SK-N-SH treated with all-trans-retinoic acid at 6 μM for 48 hours (cell line): ENCODE results near the gene OR51B4.

ENCODE experiments used
- ATAC-seq: fragments of 200-7000 bp; cut with Tn5 transposase; 3 replicates; pipeline ENCODE4 v1.9.1; 2020; ENCODE audit warnings: mild to moderate bottlenecking, moderate library complexity
- ARNTL ChIP-seq: fragments of 450-650 bp; formaldehyde crosslinking; IDR thresholded peaks from 2 replicates; pipeline ENCODE4 v1.5.0; 2020; ENCODE audit warnings: low read depth, mild to moderate bottlenecking, moderate library complexity, borderline replicate concordance
- BACH2 ChIP-seq: fragments of 250-450 bp; sonication (Bioruptor Pico); IDR thresholded peaks from 2 replicates; pipeline ENCODE4 v1.9.0; 2021; ENCODE audit warnings: mild to moderate bottlenecking, borderline replicate concordance
- CREB5 ChIP-seq: fragments of 250-450 bp; sonication (Bioruptor Pico); IDR thresholded peaks from 2 replicates; pipeline ENCODE4 v1.5.1; 2020; ENCODE audit warnings: low read depth, mild to moderate bottlenecking, moderate library complexity
- CSRNP3 ChIP-seq: fragments of 250-450 bp; sonication (Bioruptor Pico); IDR thresholded peaks from 2 replicates; pipeline ENCODE4 v1.5.1; 2021; ENCODE audit warnings: mild to moderate bottlenecking, moderate library complexity
- ESRRG ChIP-seq: fragments of 250-450 bp; sonication (Bioruptor Pico); IDR thresholded peaks from 2 replicates; pipeline ENCODE4 v1.6.1; 2021; ENCODE audit warnings: mild to moderate bottlenecking
- GLIS3 ChIP-seq: fragments of 250-450 bp; sonication (Bioruptor Pico); IDR thresholded peaks from 2 replicates; pipeline ENCODE4 v1.5.0; 2020; ENCODE audit warnings: mild to moderate bottlenecking, moderate library complexity
- OSR1 ChIP-seq: fragments of 250-450 bp; sonication (Bioruptor Pico); IDR thresholded peaks from 2 replicates; pipeline ENCODE4 v1.8.0; 2022; ENCODE audit warnings: moderate library complexity, mild to moderate bottlenecking, inconsistent platforms
- RARB ChIP-seq: fragments of 250-450 bp; sonication (Bioruptor Pico); IDR thresholded peaks from 2 replicates; pipeline ENCODE4 v1.8.0; 2021; ENCODE audit warnings: mild to moderate bottlenecking, moderate library complexity
- TOX ChIP-seq: fragments of 250-450 bp; sonication (Bioruptor Pico); IDR thresholded peaks from 2 replicates; pipeline ENCODE4 v1.8.0; 2021; ENCODE audit warnings: mild to moderate bottlenecking, moderate library complexity, borderline replicate concordance
- ZFP3 ChIP-seq: fragments of 250-450 bp; sonication (Bioruptor Pico); IDR thresholded peaks from 2 replicates; pipeline ENCODE4 v1.5.0; 2020; ENCODE audit warnings: mild to moderate bottlenecking, moderate library complexity
- ZNF565 ChIP-seq: fragments of 450-650 bp; formaldehyde crosslinking; conservative IDR thresholded peaks from 2 replicates; pipeline ENCODE4 v1.5.0; 2020; ENCODE audit warnings: low read depth, mild to moderate bottlenecking, moderate library complexity
- ZNF70 ChIP-seq: fragments of 450-650 bp; formaldehyde crosslinking; IDR thresholded peaks from 2 replicates; pipeline ENCODE4 v1.5.0; 2020; ENCODE audit warnings: mild to moderate bottlenecking, moderate library complexity
- ZNF8 ChIP-seq: fragments of 450-650 bp; formaldehyde crosslinking; IDR thresholded peaks from 2 replicates; pipeline ENCODE4 v1.5.0; 2020; ENCODE audit warnings: mild to moderate bottlenecking, moderate library complexity
- TF ChIP-seq, protein P1 (sequence below): fragments of 250-450 bp; sonication (Bioruptor Pico); IDR thresholded peaks from 2 replicates; pipeline ENCODE4 v1.8.0; 2021; ENCODE audit warnings: low read depth, mild to moderate bottlenecking, moderate library complexity, borderline replicate concordance
- TF ChIP-seq, protein P2 (sequence below): fragments of 250-450 bp; sonication (Bioruptor Pico); IDR thresholded peaks from 2 replicates; pipeline ENCODE4 v1.8.0; 2020; ENCODE audit warnings: mild to moderate bottlenecking, moderate library complexity, borderline replicate concordance
- TF ChIP-seq, protein P3 (sequence below): fragments of 250-450 bp; sonication (Bioruptor Pico); IDR thresholded peaks from 2 replicates; pipeline ENCODE4 v1.5.0; 2020; ENCODE audit warnings: mild to moderate bottlenecking, moderate library complexity

Gene OR51B4

DNA sequence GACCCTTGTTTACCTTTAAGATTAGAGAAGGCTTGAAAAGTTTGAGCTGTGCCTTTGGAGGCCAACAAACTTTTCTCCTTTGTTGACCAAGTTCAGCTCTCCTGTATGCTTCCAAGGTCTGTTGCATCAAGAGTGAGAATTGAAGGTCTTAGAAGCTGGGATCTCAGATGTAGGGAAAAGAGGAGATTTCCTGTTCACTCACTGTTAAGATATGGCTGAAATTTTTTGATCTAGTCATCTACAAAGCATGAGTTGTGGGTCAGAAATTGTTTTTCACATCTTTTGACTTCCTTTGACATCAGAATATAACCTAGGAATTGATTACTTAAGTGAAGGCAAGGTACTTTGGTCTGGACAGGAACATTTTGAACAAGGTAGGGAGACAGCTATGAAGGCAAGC lies 12.1 kb downstream of the OR51B4 start:
- ATAC-seq, result no peak
- TF ChIP-seq ARNTL, result no peak
- no peak for TF ChIP-seq ESRRG (CRISPR knock-in tag)
- no peak for TF ChIP-seq ZNF8 (CRISPR knock-in tag)
- TF ChIP-seq ZNF70, result no peak
- no peak for TF ChIP-seq CSRNP3
- TF ChIP-seq ZFP3 (CRISPR knock-in tag), result no peak
- TF ChIP-seq GLIS3 (CRISPR knock-in tag), result no peak
- TF ChIP-seq CREB5 (CRISPR knock-in tag), result no peak
- TF ChIP-seq, protein P1, sequence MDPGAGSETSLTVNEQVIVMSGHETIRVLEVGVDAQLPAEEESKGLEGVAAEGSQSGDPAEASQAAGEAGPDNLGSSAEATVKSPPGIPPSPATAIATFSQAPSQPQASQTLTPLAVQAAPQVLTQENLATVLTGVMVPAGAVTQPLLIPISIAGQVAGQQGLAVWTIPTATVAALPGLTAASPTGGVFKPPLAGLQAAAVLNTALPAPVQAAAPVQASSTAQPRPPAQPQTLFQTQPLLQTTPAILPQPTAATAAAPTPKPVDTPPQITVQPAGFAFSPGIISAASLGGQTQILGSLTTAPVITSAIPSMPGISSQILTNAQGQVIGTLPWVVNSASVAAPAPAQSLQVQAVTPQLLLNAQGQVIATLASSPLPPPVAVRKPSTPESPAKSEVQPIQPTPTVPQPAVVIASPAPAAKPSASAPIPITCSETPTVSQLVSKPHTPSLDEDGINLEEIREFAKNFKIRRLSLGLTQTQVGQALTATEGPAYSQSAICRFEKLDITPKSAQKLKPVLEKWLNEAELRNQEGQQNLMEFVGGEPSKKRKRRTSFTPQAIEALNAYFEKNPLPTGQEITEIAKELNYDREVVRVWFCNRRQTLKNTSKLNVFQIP (CRISPR knock-in tag), result no peak
- TF ChIP-seq BACH2 (CRISPR knock-in tag), result no peak
- TF ChIP-seq RARB (CRISPR knock-in tag), result no peak

DNA sequence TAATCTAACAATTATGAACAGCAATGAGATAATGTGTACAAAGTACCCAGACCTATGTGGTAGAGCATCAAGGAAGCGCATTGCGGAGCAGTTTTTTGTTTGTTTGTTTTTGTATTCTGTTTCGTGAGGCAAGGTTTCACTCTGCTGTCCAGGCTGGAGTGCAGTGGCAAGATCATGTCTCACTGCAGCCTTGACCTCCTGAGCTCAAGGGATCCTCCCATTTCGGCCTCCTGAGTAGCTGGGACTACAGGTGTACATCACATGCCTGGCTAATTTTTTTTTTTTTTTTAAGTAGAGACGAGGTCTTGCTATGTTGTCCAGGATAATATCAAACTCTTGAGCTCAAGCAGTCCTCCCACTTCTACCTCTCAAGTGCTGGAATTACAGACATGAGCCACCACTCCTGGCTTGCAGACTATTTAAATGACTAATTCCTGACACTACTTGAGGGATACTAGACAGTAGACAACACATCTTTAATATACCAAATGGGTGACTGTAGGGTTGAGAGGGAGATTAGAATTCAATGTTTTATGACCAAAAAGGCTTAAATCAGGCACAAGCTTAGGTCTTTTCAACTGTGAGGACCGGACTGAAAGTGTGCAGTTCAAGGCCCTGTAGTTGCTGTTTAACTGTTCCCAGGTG lies 12.7 kb downstream of the OR51B4 start:
- ATAC-seq, result no peak
- TF ChIP-seq CREB5 (CRISPR knock-in tag), result no peak
- no peak for TF ChIP-seq OSR1 (CRISPR knock-in tag)
- TF ChIP-seq ZNF70, result no peak
- TF ChIP-seq, protein P1 (CRISPR knock-in tag), result no peak
- TF ChIP-seq, all 23 proteins: peak for 0

DNA sequence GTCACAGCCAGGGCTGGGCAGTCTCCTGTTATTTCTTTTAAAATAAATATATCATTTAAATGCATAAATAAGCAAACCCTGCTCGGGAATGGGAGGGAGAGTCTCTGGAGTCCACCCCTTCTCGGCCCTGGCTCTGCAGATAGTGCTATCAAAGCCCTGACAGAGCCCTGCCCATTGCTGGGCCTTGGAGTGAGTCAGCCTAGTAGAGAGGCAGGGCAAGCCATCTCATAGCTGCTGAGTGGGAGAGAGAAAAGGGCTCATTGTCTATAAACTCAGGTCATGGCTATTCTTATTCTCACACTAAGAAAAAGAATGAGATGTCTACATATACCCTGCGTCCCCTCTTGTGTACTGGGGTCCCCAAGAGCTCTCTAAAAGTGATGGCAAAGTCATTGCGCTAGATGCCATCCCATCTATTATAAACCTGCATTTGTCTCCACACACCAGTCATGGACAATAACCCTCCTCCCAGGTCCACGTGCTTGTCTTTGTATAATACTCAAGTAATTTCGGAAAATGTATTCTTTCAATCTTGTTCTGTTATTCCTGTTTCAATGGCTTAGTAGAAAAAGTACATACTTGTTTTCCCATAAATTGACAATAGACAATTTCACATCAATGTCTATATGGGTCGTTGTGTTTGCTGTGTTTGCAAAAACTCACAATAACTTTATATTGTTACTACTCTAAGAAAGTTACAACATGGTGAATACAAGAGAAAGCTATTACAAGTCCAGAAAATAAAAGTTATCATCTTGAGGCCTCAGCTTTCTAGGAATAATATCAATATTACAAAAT lies 13.4 kb downstream of the OR51B4 start:
- TF ChIP-seq ARNTL, result no peak
- no peak for TF ChIP-seq ZNF565 (CRISPR knock-in tag)
- TF ChIP-seq, protein P2, sequence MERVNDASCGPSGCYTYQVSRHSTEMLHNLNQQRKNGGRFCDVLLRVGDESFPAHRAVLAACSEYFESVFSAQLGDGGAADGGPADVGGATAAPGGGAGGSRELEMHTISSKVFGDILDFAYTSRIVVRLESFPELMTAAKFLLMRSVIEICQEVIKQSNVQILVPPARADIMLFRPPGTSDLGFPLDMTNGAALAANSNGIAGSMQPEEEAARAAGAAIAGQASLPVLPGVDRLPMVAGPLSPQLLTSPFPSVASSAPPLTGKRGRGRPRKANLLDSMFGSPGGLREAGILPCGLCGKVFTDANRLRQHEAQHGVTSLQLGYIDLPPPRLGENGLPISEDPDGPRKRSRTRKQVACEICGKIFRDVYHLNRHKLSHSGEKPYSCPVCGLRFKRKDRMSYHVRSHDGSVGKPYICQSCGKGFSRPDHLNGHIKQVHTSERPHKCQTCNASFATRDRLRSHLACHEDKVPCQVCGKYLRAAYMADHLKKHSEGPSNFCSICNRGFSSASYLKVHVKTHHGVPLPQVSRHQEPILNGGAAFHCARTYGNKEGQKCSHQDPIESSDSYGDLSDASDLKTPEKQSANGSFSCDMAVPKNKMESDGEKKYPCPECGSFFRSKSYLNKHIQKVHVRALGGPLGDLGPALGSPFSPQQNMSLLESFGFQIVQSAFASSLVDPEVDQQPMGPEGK (CRISPR knock-in tag), result no peak
- no peak for TF ChIP-seq CSRNP3
- TF ChIP-seq, all 23 proteins: peak for 0
- ATAC-seq, result no peak

GRCh38 chr11:5286901-5287300 lies 14.8 kb downstream of the OR51B4 start:
- TF ChIP-seq ZFP3 (CRISPR knock-in tag) (no peak), TOX (no peak)
- TF ChIP-seq, protein P3, sequence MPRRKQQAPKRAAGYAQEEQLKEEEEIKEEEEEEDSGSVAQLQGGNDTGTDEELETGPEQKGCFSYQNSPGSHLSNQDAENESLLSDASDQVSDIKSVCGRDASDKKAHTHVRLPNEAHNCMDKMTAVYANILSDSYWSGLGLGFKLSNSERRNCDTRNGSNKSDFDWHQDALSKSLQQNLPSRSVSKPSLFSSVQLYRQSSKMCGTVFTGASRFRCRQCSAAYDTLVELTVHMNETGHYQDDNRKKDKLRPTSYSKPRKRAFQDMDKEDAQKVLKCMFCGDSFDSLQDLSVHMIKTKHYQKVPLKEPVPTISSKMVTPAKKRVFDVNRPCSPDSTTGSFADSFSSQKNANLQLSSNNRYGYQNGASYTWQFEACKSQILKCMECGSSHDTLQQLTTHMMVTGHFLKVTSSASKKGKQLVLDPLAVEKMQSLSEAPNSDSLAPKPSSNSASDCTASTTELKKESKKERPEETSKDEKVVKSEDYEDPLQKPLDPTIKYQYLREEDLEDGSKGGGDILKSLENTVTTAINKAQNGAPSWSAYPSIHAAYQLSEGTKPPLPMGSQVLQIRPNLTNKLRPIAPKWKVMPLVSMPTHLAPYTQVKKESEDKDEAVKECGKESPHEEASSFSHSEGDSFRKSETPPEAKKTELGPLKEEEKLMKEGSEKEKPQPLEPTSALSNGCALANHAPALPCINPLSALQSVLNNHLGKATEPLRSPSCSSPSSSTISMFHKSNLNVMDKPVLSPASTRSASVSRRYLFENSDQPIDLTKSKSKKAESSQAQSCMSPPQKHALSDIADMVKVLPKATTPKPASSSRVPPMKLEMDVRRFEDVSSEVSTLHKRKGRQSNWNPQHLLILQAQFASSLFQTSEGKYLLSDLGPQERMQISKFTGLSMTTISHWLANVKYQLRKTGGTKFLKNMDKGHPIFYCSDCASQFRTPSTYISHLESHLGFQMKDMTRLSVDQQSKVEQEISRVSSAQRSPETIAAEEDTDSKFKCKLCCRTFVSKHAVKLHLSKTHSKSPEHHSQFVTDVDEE, result no peak
- ATAC-seq, result no peak
